Epidermal melanocyte (primary cell): ENCODE results near the gene ZNF850.
A peak's percentile ranks its signal among the peaks of the same experiment; 100 is the strongest.

Experiments used
- DNase-seq: peaks from one replicate; pipeline ENCODE4 v3.0.0; 2011; ENCODE audit warnings: low spot score; ENCODE audit not compliant: insufficient read length

Gene ZNF850

GRCh38 chr19:36707134-36707533 lies 65.5 kb downstream of the ZNF850 start:
- no peak for DNase-seq

DNA sequence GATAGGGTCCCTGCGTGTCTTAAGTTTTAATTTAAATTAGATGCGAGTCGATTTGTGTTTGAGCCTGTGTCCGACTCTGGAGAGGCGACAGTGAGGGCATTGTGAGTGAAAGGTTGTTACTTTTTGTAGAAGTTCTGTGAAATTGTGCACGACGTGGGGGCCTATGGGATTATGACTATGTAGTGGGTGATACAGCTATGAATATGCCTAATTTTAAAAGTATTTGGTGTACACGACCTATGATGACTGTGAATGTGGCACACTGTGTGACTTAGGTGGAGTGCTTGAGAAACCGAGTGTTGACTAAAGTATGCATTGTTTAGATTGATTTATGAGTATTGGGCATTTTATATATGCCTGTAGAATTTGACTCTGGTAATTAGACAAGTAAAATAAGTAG lies 84.5 kb downstream of the ZNF850 start:
- no peak for DNase-seq

DNA sequence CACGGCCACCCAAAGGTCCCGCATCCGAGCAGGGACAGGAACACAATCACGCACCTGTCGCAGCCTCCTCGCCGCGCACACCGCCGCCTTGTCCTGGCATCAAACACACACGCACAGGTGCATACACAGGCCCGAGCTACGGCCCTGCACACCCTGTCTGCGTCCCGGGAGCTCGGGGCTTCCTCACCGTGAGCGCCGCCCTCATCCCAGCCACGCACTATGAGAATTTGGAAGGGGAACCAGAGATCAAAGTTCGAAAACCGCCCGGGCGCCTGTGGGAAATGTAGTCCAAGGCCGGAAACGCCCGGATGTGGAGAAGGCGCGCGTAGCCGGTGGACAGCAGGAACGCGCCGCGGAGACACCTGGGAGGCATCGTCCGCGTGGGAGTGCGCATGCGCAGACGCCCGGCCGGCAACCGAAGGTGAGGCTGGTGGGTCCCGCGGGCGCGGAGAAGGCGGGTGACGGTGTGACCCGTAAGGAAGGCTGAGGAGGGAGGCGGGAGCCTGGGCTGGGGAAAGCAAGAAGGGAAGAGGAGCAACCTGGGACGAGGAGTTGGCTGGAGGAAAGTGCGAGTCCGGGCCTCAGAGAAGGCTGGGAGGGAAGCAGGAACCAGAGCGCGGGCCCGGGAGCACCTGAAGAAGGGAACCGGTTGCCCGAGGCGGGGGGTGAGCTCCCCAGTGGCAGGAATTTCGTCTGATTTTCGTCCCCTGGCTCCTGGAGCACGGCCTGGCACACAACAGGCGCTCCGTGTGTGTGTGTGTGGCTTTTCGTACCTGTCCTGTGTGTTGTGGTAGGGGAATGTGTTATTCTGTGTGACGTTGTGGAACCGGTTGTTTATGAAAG lies 85.2 kb downstream of the ZNF850 start, which contains the start of gene ZNF567:
Gene ZNF567, plus strand, starts transcription at position 399 of the 843 bp plus-strand sequence. CDS start 7,256 bp downstream, outside the sequence.
- DNase-seq, result peak; percentile 88

DNA sequence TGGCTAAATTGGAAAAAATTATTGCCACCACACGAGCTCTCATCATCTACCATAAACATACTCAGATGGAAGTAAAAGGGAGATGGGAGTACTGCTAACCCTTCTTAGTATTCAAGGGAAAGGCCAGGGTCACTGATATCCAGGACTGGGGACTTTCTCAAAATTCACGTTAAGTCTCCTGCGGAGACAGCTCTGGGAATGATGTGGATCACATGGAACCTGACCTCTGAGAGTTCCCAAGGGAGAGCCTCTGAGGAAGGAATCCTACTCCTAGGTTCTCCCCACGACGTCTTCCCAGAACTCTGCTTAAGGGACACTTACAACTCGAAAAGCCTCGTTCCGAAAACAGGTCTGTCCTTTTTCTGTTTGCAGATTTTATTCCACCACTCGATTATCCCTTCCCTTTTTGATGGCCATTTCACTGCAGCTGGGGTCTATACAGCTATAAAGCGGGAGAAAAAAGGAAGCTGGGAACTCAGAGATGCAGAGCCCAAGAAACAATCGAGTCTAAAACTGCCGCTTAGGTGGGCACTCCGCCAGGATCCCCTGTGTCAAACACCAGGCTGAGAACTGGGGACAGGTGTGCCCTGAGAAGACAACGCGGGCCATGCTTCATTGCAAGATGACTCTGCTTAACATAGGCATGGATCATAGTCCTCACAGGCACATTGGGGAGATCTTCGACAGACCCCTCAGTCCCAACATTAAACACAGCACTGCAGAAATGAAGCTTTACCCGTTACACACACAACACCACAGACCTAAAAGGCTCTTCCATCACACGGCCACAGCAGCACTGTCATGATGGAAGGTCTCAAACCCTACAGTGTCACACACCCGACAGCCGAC lies 86.0 kb downstream of the ZNF850 start:
- no peak for DNase-seq

- DNase-seq, result no peak
Measured at GRCh38 chr19:36685835-36686234, 86.8 kb downstream of the ZNF850 start.

DNA sequence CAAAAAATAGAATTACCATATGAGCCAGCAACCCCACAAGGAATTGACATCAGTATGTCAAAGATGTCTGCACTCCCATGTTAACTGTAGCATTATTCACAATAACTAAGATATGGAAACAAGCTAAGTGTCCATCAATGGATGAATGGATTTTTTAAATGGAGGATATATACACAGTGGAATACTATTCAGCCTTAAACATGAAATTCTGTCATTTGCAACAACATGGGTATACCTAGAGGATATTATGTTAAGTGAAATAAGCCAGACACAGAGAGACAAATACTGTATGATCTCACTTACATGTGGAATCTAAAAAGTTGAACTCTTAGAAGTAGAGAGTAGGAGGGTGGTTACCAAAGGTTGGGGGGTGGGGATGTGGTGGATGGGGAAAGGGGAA lies 93.2 kb downstream of the ZNF850 start:
- DNase-seq, result no peak

GRCh38 chr19:36674201-36674600 lies 98.4 kb downstream of the ZNF850 start:
- DNase-seq, result no peak

- DNase-seq, result no peak
Measured at GRCh38 chr19:36672368-36672767, 100.2 kb downstream of the ZNF850 start.

DNA sequence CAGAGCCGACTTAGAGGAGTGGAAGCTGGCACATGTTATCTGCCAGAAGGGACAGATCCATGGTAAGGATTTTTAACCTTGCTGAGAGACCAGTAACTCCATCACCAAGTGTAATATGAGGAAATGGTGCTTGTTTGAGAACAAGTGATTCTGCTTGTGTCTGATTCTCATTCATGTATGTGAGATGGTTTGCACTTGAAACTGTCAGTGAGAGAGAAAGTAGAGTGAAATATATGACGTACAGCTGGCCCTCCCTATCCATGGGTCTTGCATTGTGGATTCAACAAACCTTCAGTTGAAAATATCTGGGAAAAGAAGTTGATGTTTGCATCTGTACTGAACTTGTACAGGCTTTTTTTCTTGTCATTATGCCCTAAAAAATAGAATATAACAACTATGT lies 104.0 kb downstream of the ZNF850 start:
- no peak for DNase-seq

GRCh38 chr19:36665832-36666231 lies 106.8 kb downstream of the ZNF850 start:
- no peak for DNase-seq
